Stimulated activated CD4-positive, alpha-beta T cell treated with anti-CD3 and anti-CD28 coated beads, Interleukin-15, amount 100 ng/mL, for 24 hours (primary cell): Measurements from ENCODE around the gene CPB2.

Experiments used
- DNase-seq: peaks from one replicate; pipeline ENCODE4 v3.0.0-alpha.2; 2020

CPB2 gene, protein sequence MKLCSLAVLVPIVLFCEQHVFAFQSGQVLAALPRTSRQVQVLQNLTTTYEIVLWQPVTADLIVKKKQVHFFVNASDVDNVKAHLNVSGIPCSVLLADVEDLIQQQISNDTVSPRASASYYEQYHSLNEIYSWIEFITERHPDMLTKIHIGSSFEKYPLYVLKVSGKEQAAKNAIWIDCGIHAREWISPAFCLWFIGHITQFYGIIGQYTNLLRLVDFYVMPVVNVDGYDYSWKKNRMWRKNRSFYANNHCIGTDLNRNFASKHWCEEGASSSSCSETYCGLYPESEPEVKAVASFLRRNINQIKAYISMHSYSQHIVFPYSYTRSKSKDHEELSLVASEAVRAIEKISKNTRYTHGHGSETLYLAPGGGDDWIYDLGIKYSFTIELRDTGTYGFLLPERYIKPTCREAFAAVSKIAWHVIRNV

DNA sequence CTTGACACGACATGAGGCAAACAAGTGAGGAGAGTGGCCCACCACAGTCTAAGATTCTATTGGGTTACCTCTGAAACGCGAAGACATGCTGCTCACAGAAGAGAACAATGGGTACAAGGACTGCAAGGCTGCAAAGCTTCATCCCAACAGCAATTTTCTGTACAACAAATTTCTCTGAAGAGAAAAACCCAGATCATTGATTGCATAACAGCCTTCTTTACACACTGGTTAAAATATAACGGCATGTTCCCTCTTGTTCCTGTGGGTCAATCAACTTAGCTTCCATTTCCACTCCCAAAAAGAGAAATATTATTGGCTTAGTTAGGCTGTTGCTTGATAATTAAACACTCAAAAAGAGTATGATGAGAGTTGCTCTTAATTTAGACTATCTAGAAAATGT lies at the start of gene CPB2:
Gene CPB2, minus strand, starts transcription at position 166 of the 400 bp plus-strand sequence. Its CDS starts 24 bp downstream, at position 142.
- no peak for DNase-seq

DNA sequence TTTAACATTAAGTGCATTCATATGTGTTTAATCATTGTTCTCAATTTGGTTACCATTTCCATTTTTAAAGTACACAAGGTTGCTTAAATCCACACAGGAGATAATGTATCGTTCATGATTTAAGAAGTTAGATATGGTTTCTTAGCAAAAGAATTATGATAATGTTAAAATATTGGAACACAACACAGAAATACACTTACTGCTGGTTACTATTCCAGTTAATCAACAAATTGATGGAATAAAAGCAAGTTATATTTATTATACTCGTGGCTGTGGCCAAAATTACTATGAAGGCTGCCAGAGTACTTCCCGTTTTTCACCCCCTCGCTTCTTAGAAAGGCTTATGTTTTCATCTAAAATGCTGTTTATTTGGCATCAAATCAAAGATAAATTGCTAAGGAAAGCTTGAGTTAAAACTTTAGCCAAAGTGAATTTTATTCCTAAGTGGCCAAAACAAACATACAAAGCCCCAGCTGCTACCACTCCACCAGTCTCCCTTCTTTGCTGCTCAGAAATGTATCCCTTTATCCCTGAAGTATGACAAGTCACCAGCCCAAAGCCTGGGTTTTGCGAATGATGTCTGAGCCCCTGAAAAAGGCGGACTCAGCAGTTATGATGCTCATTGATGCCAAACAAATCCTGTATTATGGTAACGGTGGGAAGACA lies 49.4 kb upstream of the CPB2 start:
- DNase-seq: no peak

DNA sequence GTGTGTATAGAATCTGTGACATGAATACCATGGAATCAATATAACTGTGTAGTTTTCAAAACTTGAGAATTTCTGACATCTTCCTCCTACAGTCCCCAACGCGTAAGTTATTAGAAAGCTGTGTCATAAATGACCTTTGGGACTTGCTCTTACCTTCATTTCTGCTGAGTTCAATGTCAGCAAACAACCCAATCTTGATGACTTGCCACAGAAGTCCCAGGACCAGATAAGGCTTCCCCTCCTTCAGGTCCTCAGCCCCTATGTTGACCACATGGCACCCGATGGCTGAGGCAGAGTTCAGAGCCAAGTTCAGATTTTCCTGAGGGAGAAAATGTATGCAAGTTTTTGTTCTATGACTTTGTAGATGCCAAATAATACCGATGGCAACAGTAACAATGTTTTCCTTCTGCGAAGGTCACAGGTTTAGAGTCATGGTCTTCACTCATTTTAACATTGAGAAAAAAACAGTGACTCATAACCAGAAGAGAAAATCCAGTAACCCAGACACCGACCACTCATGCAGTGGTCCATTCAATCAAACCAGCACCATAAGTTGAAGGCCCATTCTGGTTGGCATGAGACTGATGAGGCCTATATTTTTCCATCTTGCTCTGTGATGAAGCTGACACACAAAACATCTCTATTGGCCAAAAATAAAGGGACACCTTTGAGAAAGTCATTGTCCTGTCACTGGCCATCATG lies 47.9 kb upstream of the CPB2 start:
- no peak for DNase-seq

DNA sequence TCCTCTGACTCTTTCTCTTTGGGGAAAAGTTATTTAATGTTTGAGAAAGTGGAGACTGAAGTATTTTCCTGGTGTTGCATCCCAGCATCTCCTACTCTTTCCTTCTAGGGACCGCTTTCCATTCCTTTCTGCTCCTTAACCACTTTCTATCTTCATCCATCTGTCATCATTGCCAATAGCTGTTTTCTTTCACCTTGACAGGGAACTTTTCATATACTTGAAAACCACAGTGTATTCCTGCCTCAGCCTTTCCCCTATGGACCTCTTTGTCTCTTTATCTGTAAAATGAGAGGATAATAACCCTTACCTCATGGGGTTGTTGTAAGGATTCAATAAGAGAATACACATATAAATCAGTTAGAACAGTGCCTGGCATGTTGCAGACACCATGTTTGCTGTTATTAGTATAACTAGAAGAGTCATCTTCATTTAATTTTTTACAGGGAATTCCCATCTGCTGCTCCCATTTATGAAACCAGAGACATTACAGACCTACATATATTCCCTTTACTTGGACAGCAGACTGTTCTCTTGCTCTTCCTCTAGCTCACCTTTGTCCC lies 45.4 kb upstream of the CPB2 start:
- no peak for DNase-seq

DNA sequence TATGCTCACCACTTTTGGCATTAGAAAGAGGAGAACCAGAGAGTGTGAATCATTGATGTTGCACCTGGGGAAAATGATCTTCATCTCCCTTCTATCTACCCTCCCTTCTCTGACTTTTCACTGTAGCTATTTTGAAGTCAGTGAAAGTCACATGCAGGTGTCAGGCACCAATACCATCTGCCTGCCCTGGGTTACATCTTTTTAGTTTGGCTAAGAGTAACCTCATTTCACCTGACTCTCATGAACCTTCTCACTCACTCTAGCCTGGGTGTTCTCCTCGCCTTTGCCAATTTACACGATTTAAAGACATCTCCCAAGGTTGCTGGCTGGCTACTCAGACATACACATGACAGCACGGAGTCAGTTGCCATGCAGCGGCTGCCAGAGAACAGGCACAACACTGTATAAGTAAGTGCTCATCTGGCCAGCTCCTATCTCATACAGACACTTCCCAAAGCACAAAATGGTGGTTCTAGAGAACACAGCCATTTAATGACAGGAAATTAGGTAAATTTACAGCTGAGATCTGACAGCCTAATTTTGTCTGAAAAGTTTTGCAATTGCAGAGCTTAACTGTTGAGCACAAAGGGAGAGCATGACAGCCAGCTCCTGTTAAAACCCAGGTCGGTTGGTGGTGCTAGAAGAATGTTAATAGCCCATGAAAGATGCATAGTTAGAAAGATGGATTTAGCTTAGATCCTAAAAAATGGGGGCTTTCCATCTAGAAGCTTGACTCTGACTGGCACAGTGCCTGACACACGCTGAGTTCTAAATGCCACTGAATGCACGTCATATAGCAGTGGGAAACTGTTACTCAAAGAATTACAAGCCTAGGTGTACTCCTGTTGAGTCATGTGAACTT lies 44.7 kb upstream of the CPB2 start:
- DNase-seq: peak; percentile 54

DNA sequence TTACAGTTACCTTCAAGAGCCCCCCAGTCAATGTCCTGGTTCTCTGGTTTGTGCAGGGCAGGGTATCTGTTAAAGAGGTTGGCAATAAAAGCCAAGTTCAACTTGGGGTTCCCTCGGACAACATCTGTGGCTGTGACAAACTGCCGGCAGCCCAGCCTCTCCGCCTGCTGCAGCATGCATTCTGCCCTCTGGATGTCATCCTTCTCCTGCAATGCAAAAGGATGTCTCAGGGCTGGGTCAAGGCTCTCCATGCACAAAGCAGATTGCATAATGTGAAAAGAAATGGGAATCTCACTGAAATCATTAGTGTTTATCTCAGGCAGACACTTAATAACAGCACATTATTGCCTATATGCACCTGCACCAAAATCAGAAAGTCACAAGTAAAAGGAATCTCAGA lies 42.1 kb upstream of the CPB2 start:
- DNase-seq: no peak

DNA sequence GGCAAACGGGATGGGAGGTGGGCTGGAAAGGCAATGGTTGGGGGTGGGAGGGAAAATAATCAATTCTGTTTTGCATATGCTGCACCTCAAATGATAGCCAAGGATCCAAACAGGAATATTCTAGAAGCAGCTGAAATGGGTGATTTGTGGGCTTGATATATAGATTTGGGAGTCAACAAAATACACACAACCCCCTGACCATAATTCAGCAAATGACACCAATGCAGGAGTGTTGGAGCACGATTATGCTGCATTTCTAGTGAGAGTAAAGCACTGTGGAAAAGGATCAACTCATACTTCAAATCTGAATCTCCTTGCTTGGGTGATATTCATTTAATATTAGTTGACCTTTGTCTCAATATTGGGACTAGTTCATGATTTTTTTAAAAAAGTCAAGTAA lies 41.1 kb upstream of the CPB2 start:
- no peak for DNase-seq

DNA sequence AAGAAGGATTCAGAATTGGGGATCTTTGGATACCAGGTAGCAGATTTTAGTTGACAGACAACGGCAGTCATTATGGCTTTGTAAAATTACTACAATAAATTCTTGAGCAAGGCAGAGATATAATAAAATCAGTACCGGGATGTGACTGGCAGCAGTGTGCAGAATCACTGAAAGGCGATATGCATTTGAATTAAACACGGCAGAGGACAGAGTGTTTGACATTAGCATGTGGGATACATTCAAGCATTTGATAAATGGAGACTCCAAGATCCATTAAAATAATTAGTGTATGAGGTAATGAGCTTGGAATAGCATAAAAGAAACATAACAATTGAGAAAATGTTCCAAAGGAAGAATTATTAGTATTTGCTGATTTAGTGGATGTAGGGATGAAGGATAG lies 40.3 kb upstream of the CPB2 start:
- no peak for DNase-seq

DNA sequence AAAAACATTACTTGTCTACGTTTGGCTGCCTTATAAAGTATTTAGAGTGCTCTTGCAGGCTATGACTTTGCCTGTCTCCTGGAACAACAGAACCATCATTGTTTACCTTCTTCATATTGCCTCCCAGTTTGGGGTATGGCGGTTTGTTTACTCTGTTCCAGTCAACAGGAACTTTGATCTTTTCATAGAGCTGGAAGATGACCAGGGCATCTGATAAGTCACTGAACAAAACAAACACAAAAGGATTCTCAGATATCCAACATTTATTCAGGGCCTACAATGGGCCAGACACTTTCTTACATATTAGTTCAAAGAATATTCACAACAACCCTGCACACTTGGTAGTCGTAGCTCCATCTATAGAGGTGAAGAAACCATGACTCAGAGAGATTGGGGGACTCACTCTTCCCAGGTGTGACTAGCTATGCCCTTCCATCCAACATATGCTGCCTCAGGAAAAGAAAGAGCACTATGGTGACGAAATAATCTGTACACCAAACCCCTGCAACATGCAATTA lies 38.4 kb upstream of the CPB2 start:
- no peak for DNase-seq

DNA sequence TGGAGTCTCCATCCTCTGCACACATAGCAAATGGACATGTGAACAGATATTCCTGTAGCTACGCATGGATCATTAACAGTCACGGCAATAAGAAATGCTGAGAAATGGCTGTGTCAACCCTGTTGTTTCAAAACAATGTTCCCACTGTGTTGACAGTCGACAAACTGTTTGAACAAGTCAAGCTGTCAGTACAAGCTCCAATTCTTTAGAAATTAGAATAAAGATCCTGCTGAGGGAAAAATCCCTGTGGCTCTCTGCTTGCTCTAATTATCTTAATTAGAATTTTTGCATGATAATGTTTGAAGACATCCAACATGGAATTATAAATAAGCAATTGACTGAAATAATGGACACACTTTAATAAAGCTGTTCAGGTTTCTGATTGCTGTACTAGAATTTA lies 37.9 kb upstream of the CPB2 start:
- no peak for DNase-seq

DNA sequence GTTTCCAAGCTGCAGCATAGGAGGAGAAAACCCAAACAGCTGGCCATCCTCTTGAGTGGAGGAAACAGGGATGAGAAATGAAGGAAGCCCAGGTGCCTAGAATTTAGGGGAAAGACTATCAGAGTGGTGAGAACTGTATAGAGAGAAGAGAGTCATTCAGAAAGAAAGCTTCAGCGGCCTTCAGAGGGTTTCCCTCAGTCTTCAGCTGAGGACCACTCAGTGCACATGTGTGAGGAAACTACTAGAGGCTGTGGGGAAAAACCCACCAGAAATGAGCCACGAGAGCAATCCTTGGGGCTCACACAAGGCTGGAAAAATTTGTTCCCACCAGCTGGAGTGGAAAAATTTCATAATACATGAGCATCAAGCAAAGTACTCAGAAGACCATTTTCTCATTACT lies 35.2 kb upstream of the CPB2 start:
- peak; percentile 27 for DNase-seq

DNA sequence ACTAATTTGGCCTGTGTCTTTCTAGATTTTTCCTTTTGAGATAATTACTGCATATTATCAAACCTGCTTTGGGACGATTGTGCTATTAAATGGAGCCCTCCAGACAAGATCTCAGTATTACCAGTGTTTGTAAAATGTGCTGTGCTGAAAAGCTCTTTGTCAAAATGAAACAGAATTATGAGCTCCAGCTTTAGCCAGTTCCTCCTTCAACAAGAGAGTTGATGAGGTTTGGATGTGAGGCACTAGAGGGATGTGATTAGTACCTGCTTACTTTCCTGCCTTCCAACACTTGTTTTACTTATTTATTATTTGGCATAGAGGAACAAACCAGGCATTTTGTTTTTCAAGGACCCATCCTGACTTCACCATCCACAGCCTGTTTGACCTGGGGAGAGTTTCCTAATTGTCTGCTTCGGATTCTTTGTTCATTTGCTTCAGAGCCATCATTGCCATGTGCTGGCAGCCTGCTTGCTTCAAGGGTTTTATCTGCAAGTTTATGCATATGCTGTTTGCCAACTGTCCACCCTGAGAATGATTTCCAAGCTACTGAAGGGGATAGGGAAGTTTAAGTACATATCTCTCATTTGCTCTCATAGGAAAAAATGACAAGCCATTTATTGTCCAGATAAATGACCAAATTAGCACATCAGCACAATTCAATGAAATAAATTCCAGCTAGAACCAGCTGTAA lies 32.9 kb upstream of the CPB2 start:
- no peak for DNase-seq

DNA sequence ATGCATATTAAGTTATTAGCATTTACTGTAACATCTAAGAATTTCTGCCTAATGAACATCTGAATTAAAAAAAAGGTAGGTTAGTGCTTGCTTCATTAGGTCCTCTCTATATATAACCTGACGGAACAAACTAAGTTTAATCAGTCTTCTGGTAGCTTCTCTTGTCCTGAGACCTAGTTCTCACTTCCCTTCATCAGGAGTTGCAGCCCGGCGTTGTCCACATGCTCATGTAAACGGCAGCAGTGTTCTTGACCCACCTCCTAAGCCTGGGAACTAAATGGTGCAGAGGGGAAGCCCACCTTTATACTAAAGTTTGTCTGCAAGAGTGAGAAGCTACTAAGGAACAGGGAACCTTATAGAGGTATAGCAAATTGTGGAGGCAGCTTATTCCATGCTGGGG lies 31.9 kb upstream of the CPB2 start:
- DNase-seq: no peak

DNA sequence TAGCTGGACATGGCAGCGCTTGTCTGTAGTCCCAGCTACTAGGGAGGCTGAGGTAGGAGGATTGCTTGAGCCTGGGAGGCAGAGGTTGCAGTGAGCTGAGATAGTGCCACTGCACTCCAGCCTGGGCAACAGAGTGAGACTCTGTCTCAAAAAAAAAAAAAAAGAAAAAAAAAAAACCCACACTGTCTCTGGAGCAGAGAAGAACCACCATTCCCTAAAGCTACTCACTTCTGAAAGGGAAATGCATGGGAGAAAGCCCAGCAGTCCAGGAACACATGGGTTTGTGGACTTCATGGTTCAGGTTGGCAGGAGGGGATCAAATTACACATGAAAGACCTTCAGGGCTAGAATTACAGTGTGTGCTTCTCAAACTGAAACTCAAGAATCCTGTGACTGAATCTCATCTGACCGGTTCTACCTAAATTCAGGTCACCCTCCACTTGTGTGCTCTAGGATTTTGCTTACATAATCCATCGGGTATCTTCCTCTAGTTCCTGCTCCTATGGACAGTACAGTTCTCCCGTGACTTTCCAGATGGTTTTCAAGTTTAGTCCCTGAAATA lies 30.2 kb upstream of the CPB2 start:
- no peak for DNase-seq

DNA sequence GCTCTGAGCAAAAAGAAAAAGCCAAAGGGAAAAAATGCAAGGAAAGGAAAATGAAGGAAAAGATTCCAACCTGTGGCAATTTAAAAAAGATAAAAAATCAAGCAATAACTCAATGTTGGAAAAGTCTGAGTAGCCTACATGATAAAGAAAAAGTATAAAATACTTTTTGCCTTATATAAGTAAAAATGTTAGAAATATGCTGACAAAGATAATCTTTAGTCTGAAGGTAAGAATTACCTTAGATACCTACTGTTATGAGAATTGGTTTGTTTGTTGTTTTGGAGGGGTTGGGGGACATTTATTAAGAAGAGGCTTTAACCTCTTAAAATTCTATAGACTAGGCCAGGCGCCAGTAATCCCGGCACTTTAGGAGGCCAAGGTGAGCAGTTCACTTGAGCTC lies 29.7 kb upstream of the CPB2 start:
- no peak for DNase-seq

DNA sequence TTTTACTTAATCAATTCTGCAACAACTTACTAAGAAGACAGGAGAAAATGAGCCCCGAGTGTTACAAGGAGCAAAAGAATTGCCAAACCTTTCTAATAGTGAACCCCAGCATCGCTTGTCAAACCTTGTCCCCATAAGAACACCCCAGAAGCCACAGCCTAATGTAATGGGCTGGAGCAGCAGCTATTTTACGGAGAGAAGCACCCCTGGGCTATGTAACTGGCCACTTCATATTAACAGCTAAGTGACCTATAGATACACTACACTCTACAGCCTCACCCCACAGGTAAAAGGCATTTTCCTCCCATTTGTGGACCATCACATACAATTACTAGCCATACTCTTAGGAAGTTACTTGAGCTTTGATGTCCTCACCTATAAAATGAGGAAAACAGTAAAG lies 27.3 kb upstream of the CPB2 start:
- DNase-seq: no peak

DNA sequence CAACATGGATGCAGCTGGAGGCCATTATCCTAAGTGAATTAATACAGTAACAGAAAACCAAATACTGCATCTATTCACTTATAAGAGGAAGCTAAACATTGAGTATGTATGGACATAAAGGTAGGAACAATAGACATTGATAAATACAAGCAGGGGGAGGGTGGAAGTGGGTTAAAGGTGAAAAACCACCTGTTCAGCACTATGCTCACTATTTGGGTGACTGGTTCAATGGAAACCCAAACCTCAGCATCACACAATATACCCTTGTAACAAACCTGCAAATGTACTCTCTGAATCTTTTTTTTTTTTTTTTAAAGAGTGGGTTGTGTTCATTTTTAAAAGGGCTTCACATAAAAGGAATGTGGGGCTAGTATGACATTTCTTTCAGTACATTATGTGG lies 26.9 kb upstream of the CPB2 start:
- no peak for DNase-seq

DNA sequence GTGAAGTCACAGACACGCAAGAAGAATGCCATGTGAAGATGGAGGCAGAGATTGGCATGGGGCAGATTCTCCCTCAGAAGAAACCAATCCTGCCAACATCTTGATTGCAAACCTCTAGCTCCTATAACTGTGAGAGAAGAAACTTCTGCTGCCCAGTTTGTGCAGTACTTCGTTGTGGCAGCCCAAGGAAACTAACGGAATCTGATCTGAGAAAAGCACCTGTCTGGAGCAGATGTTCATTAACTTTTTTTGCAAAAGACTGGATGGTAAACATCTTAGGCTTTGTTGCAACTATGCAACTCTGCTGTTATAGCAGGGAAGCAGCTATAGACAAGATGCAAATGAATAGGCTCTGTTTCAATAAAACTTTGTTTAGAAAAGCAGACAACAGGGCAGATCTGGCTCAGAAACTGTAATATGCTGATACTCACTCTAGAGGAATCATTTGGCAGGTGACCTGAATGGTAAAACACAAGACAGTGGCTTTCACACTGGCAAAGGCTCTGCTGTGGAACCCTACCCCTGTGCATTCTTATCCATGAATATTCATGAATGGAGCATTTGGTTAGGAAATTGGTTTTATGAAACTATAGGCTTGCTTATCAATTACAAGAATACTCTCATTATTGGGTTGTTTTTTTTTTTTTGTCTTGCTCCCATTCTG lies 25.3 kb upstream of the CPB2 start:
- no peak for DNase-seq

DNA sequence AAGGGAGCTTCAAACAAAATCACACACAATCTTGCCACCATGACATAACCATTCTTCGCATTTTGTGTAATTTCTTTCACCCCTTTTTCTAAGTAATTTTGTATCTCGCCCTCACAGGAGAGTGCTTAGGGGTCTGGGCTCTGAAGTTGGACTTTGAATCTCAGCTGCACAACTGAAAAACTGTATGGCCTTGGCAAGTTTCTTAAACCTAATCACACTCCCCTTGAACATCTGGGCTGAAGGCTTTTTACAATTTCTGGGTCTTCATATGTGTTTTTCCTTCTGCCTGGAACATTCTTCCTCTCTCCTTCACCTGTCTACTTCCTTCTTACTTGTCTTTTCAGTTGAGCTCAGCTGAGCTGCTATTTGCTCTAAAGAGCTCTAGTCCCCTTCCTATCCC lies 24.3 kb upstream of the CPB2 start:
- DNase-seq: no peak

DNA sequence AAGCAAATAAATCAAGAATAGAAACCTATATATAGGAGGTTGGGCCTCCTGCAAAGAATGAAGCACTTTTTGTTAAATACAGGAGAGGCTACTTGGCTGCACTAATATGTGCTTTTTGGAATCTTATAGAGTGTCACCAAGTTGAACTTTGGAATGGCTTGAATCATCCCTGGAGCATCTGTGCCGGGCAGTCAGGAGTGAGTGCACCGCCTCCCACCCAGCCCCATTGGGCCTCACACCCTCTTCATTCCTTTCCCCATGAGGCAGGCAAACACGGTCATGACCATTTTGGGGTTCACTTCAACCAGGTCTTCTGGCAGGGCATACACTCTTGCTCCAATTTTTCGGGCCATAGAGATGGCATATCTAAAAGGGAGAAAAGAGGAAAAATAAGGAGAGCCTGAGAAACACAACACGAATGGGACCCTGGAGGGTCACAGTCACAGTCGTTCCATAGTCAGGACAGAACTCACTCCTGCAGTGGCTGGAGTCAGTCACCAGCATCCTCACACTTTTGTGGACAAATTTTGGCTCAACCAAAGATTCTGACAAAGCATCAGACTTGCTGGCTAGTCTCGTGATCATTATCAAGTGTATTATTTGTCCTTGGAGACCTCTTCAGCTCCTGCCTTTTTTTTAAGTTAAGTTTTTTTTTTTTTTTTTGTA lies 22.7 kb upstream of the CPB2 start:
- DNase-seq: no peak
